Endodermal cell (in vitro differentiated cells): ENCODE data around the gene STXBP6. TPM values are rescaled to one million over a fixed set of nuclear protein-coding genes. Genes with fewer than 3 reads are reported as not detected.

ENCODE experiments used
- DNase-seq: peaks from one replicate; pipeline ENCODE4 v3.0.0-alpha.2; 2017
- H3K27ac ChIP-seq: 2 replicates; pipeline ENCODE4 v1.5.1; 2013; ENCODE audit warnings: mild to moderate bottlenecking, low read depth, low read length, moderate library complexity
- H3K27me3 ChIP-seq: 2 replicates; pipeline ENCODE4 v1.6.1; 2013; ENCODE audit warnings: mild to moderate bottlenecking, low read length, moderate library complexity; ENCODE audit not compliant: insufficient read depth, control insufficient read depth, poor library complexity, severe bottlenecking
- H3K36me3 ChIP-seq: 2 replicates; pipeline ENCODE4 v1.7.0; 2013; ENCODE audit warnings: mild to moderate bottlenecking, low read length, moderate library complexity; ENCODE audit not compliant: control insufficient read depth, insufficient read depth
- H3K4me1 ChIP-seq: one replicate; pipeline ENCODE4 v1.7.0; 2013; ENCODE audit warnings: low read length; ENCODE audit not compliant: control insufficient read depth, insufficient read depth
- H3K4me3 ChIP-seq: 2 replicates; pipeline ENCODE4 v1.5.1; 2013; ENCODE audit warnings: mild to moderate bottlenecking, low read length, moderate library complexity
- H3K9ac ChIP-seq: 2 replicates; pipeline ENCODE4 v1.6.1; 2013; ENCODE audit warnings: mild to moderate bottlenecking, low read length, moderate library complexity; ENCODE audit not compliant: poor library complexity, severe bottlenecking; ENCODE audit errors: extremely low read depth
- H3K9me3 ChIP-seq: 2 replicates; pipeline ENCODE4 v1.6.1; 2013; ENCODE audit warnings: mild to moderate bottlenecking, low read length, moderate library complexity; ENCODE audit not compliant: control insufficient read depth
- H3K27ac Mint-ChIP-seq: 2 replicates; pipeline ENCODE4 v1.8.0; 2020; ENCODE audit warnings: mixed read lengths
- H3K27me3 Mint-ChIP-seq: 2 replicates; pipeline ENCODE4 v1.8.0; 2021; ENCODE audit warnings: mild to moderate bottlenecking, mixed read lengths; ENCODE audit not compliant: insufficient read depth
- H3K36me3 Mint-ChIP-seq: 2 replicates; pipeline ENCODE4 v1.8.0; 2020; ENCODE audit warnings: low read depth, mixed read lengths
- H3K4me1 Mint-ChIP-seq: 2 replicates; pipeline ENCODE4 v1.8.0; 2020; ENCODE audit warnings: mixed read lengths
- H3K4me3 Mint-ChIP-seq: 2 replicates; pipeline ENCODE4 v1.8.0; 2020; ENCODE audit warnings: mild to moderate bottlenecking, moderate library complexity, mixed read lengths
- H3K9me3 Mint-ChIP-seq: 2 replicates; pipeline ENCODE4 v1.8.0; 2020; ENCODE audit warnings: mild to moderate bottlenecking, mixed read lengths
- CTCF ChIP-seq: fragments of 200-600 bp; sonication (generic); conservative IDR thresholded peaks from 2 replicates; pipeline ENCODE4 v1.5.0; 2021; ENCODE audit warnings: antibody characterized with exemption, mild to moderate bottlenecking
- WGBS, 2 experiments: methylation state at CpG; one replicate each; pipeline versions ENCODE4 v1.1.5 to v1.1.7; 2013; ENCODE audit warnings: missing lambda C conversion rate in 2 of 2, mixed read lengths in 1 of 2; ENCODE audit not compliant: insufficient coverage in 1 of 2, insufficient read length in 1 of 2; 5-methylcytosine and 5-hydroxymethylcytosine counted together
- total RNA-seq, 2 donors: library from RNA; stranded (reverse); fragmentation: NEBNext Ultra II Directional in 1 of 2; extraction: Animal tissue kit (Norgen Biotek cat#: 25700) in 1 of 2; gene quantifications; 2 replicates in 1 of 2; 3 replicates in 1 of 2; pipeline ENCODE4 v1.2.1, GENCODE V29; 2021

STXBP6 gene
- total RNA-seq, 2 donors from 2014 or later, result 0.64 to 1.5 TPM

GRCh38 chr14:24861083-24861630 is 188.8 kb downstream of the STXBP6 start:
- no peak for TF ChIP-seq CTCF
- 88 to 95% methylated on average over 3 to 4 of the region's 4 CpGs for WGBS, 2 experiments
- no peak overlapping the region for H3K27ac Mint-ChIP-seq
- H3K36me3 Mint-ChIP-seq, result no peaks in the 10 kb centered on the region
- no peaks in the 10 kb centered on the region for H3K27me3 Mint-ChIP-seq
- H3K27me3 ChIP-seq, result no peaks in the 10 kb centered on the region
- H3K4me1 Mint-ChIP-seq, result no peaks in the 10 kb centered on the region
- H3K9me3 ChIP-seq, result no peaks in the 10 kb centered on the region
- no peaks in the 10 kb centered on the region for H3K9me3 Mint-ChIP-seq
- DNase-seq, result no peak
- no peak overlapping the region for H3K9ac ChIP-seq
- no peaks in the 10 kb centered on the region for H3K36me3 ChIP-seq
- no peak overlapping the region for H3K27ac ChIP-seq
- H3K4me3 ChIP-seq, result no peak overlapping the region
- no peak overlapping the region for H3K4me3 Mint-ChIP-seq
- H3K4me1 ChIP-seq, result no peaks in the 10 kb centered on the region

DNA sequence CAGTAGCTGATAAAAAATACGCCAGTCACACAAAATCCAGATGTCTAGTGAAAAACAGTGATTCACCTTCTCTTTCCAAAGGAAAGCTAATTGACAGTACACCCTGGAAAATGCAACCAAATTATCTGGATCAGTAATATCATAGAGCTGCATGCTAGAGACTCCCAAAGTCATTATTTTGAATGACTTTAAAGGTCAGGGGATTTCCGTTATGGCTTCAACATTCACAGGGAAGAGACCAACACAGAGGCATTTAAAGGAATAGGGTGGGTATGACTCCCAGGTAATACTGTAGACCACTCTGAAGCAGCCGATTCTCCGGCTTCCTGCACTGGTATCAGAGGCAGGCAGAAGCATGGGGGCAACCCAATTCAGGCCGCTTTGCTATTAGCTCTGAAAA is 190.4 kb downstream of the STXBP6 start:
- DNase-seq, result no peak
- Histone ChIP-seq H3K9ac (no peak overlapping the region), H3K4me3 (no peak overlapping the region), H3K4me1 (no peaks in the 10 kb centered on the region), H3K36me3 (no peaks in the 10 kb centered on the region), H3K9me3 (no peaks in the 10 kb centered on the region), H3K27ac (no peak overlapping the region), H3K27me3 (no peaks in the 10 kb centered on the region)
- WGBS, 2 experiments, result 71 to 74% methylated on average over 4 to 5 of the region's 5 CpGs
- H3K4me3 Mint-ChIP-seq, result no peak overlapping the region
- H3K27me3 Mint-ChIP-seq, result no peaks in the 10 kb centered on the region
- TF ChIP-seq CTCF, result no peak
- H3K9me3 Mint-ChIP-seq, result no peaks in the 10 kb centered on the region
- no peak overlapping the region for H3K27ac Mint-ChIP-seq
- no peaks in the 10 kb centered on the region for H3K4me1 Mint-ChIP-seq
- H3K36me3 Mint-ChIP-seq, result no peaks in the 10 kb centered on the region

DNA sequence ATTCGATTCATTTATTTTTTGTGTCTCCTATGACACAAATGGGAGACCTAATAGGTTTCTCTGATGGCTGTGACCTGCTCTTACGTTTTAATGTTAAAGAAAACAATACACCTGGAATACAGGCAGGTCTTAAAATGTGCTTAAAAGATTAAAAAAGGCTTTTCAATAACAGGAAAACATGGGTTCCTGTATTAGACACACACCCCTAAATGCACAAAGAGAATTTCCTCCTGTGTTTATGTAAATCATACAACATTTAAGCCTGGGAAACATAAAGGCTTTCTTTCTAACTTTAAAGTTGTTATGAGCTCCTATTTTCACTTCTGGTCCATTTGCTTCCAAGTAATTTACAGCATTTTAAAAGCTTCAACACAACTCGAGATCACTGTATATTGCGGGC is 191.3 kb downstream of the STXBP6 start:
- Histone ChIP-seq H3K9me3 (no peaks in the 10 kb centered on the region), H3K27me3 (no peaks in the 10 kb centered on the region), H3K36me3 (no peaks in the 10 kb centered on the region), H3K9ac (no peak overlapping the region), H3K27ac (no peak overlapping the region), H3K4me1 (no peaks in the 10 kb centered on the region), H3K4me3 (no peak overlapping the region)
- H3K9me3 Mint-ChIP-seq, result no peaks in the 10 kb centered on the region
- 84 to 90% methylated on average over 4 of the region's 4 CpGs for WGBS, 2 experiments
- no peaks in the 10 kb centered on the region for H3K36me3 Mint-ChIP-seq
- no peaks in the 10 kb centered on the region for H3K4me1 Mint-ChIP-seq
- no peaks in the 10 kb centered on the region for H3K27me3 Mint-ChIP-seq
- TF ChIP-seq CTCF, result no peak
- no peak for DNase-seq
- no peak overlapping the region for H3K27ac Mint-ChIP-seq
- H3K4me3 Mint-ChIP-seq, result no peak overlapping the region
